Bone marrow (tissue), 2 donors: ENCODE measurements around the gene YARS1.

Source experiments
- DNase-seq, 2 donors: peaks; one replicate each; lab custom pipeline; 2025; lab: John Stamatoyannopoulos, UW

YARS1 gene

GRCh38 chr1:32817159-32817814, at the start of gene YARS1, which contains the start of gene S100PBP:
TSS of gene YARS1 (minus strand) at chr1:32817358. CDS start at chr1:32817244, 114 bp downstream.
TSS of gene S100PBP (plus strand) at chr1:32817653. CDS start at chr1:32826100, 8,447 bp downstream.
- DNase-seq = peak; percentile 96 to 97

GRCh38 chr1:32865639-32866405, 48.7 kb upstream of the YARS1 start:
- DNase-seq = no peak

- DNase-seq = no peak
These were observed 47.3 kb upstream of the YARS1 start for GRCh38 chr1:32864375-32865019.

- DNase-seq = no peak
These were observed 46.7 kb upstream of the YARS1 start for GRCh38 chr1:32863881-32864245.

- no peak for DNase-seq
These were observed 46.2 kb upstream of the YARS1 start for GRCh38 chr1:32863218-32863880.

- no peak for DNase-seq
These were observed 44.9 kb upstream of the YARS1 start for GRCh38 chr1:32861904-32862695.

- no peak for DNase-seq
These were observed 43.4 kb upstream of the YARS1 start for GRCh38 chr1:32860566-32860965.

GRCh38 chr1:32859915-32860314, 42.8 kb upstream of the YARS1 start:
- no peak for DNase-seq

- DNase-seq = no peak
These were observed 41.6 kb upstream of the YARS1 start for GRCh38 chr1:32858791-32859190.

GRCh38 chr1:32858136-32858535, 41.0 kb upstream of the YARS1 start:
- no peak for DNase-seq

- DNase-seq = no peak
These were observed 38.9 kb upstream of the YARS1 start for GRCh38 chr1:32855861-32856617.

GRCh38 chr1:32848354-32849063, 31.4 kb upstream of the YARS1 start:
- no peak for DNase-seq

- DNase-seq = no peak
These were observed 14.7 kb upstream of the YARS1 start for GRCh38 chr1:32831878-32832277.

- no peak for DNase-seq
These were observed 13.1 kb upstream of the YARS1 start for GRCh38 chr1:32830092-32830852.

GRCh38 chr1:32828341-32828740, 11.2 kb upstream of the YARS1 start:
- no peak for DNase-seq

GRCh38 chr1:32825181-32825580, 8.0 kb upstream of the YARS1 start:
- no peak for DNase-seq

- DNase-seq = no peak
These were observed 1.8 kb upstream of the YARS1 start for GRCh38 chr1:32818804-32819541.
